Adrenal gland (tissue), 12 donors: ENCODE data around the gene PKP2. TPM values are rescaled to one million over a fixed set of nuclear protein-coding genes. Genes with fewer than 3 reads are reported as not detected.

Experiments used
- DNase-seq, 7 donors: peaks; one replicate each; pipeline ENCODE4 v3.0.0-alpha.2; 2019 to 2020
- H3K27ac ChIP-seq, 5 donors: fragments of 200-600 bp; sonication (generic) in 4 of 5; 1 replicate in 3 of 5; 2 replicates in 2 of 5; pipeline versions ENCODE4 v1.5.1 to v1.8.0; 2016 to 2020; ENCODE audit warnings: mild to moderate bottlenecking in 1 of 5
- H3K27me3 ChIP-seq: fragments of 200-600 bp; 2 replicates; pipeline ENCODE4 v1.8.0; 2021
- H3K36me3 ChIP-seq, 2 donors: fragments of 200-600 bp; replicated peaks in 1 of 2; 1 replicate in 1 of 2; 2 replicates in 1 of 2; pipeline versions ENCODE4 v1.5.1 to v1.8.0; 2018 to 2022
- H3K4me1 ChIP-seq, 2 donors: fragments of 200-600 bp; replicated peaks in 1 of 2; 1 replicate in 1 of 2; 2 replicates in 1 of 2; pipeline versions ENCODE4 v1.5.1 to v1.8.0; 2018 to 2021
- H3K4me3 ChIP-seq, 4 donors: fragments of 200-600 bp; sonication (generic) in 3 of 4; one replicate each; pipeline ENCODE4 v1.5.1; 2016 to 2018
- H3K9me3 ChIP-seq, 3 donors: fragments of 200-600 bp; sonication (generic) in 1 of 3; replicated peaks in 1 of 3; 1 replicate in 2 of 3; 2 replicates in 1 of 3; pipeline versions ENCODE4 v1.5.1 to v1.8.0; 2016 to 2021
- POLR2A ChIP-seq, 2 donors: fragments of 450-650 bp; IDR thresholded peaks; one replicate each; pipeline ENCODE4 v1.6.1; 2017; ENCODE audit warnings: antibody characterized with exemption in 2 of 2, mild to moderate bottlenecking in 2 of 2, moderate library complexity in 1 of 2
- WGBS, 4 donors: extraction: QIAGEN DNeasy Blood & Tissue Kit in 2 of 4; methylation state at CpG; one replicate each; pipeline versions ENCODE4 v1.1.5 to v1.1.7; 2013 to 2017; 5-methylcytosine and 5-hydroxymethylcytosine counted together
- intact Hi-C, 2 donors: fragments of 100-400 bp; cut with DNase I; formaldehyde crosslinking; loops; one replicate each; pipeline versions ENCODE4 v1.14.1 to v1.15.0; 2022 to 2023
- polyA plus RNA-seq, 3 donors: library from polyadenylated mRNA; stranded (reverse); fragments of 200-250 nt in 2 of 3; fragments of 350-450 nt in 1 of 3; fragmentation: Illumina TruSeq in 1 of 3; extraction: RNeasy Lipid Tissue Mini Kit (QIAGEN cat#74804) in 1 of 3; gene quantifications; one replicate each; pipeline ENCODE4 v1.2.3, GENCODE V29; 2013 to 2014
- total RNA-seq, 9 donors: library from RNA; depleted of rRNA in 4 of 9; stranded (reverse); fragments of >200 nt in 4 of 9; fragments of 120-200 nt in 1 of 9; fragmentation: NEBNext Ultra II Directional in 1 of 9; extraction: Animal tissue kit (Norgen Biotek cat#: 25700) in 1 of 9; gene quantifications; one replicate each; pipeline versions ENCODE4 v1.1.0 to v1.2.4, GENCODE V29; 2013 to 2023
- TF ChIP-seq, protein P1 (sequence below), 6 experiments: fragments of 450-650 bp in 4 of 6; fragments of 200-600 bp in 2 of 6; sonication (generic) in 1 of 6; IDR thresholded peaks; 1 replicate in 5 of 6; 2 replicates in 1 of 6; pipeline versions ENCODE4 v1.5.1 to v1.8.0; 2016 to 2021; ENCODE audit warnings: antibody characterized with exemption in 6 of 6, mild to moderate bottlenecking in 2 of 6, moderate library complexity in 1 of 6
- donor health status: healthy with polysubstance abuse.
- donor health status: Bipolar disorder and iron deficiency.
- donor health status: DM: yes; HTN: yes; CAD: no.
- donor health status: DM: no; HTN: no; CAD: no.
- donor health status: DM: no; HTN: no; CAD: no.
- donor health status: DM: yes; HTN: yes; CAD: no.

The PKP2 gene
- total and polyA plus RNA-seq, 12 donors, result 0.36 to 3.3 (median 1.2) TPM

- H3K4me1 ChIP-seq, result no peaks in the 10 kb centered on the region
- no peaks in the 10 kb centered on the region for H3K9me3 ChIP-seq
- H3K27ac ChIP-seq, result no peak overlapping the region
- TF ChIP-seq, protein P1, sequence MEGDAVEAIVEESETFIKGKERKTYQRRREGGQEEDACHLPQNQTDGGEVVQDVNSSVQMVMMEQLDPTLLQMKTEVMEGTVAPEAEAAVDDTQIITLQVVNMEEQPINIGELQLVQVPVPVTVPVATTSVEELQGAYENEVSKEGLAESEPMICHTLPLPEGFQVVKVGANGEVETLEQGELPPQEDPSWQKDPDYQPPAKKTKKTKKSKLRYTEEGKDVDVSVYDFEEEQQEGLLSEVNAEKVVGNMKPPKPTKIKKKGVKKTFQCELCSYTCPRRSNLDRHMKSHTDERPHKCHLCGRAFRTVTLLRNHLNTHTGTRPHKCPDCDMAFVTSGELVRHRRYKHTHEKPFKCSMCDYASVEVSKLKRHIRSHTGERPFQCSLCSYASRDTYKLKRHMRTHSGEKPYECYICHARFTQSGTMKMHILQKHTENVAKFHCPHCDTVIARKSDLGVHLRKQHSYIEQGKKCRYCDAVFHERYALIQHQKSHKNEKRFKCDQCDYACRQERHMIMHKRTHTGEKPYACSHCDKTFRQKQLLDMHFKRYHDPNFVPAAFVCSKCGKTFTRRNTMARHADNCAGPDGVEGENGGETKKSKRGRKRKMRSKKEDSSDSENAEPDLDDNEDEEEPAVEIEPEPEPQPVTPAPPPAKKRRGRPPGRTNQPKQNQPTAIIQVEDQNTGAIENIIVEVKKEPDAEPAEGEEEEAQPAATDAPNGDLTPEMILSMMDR (IDR thresholded peaks at IDR 0.05), result no peak
- no peak for TF ChIP-seq POLR2A (IDR thresholded peaks at IDR 0.05)
- H3K36me3 ChIP-seq, result no peaks in the 10 kb centered on the region
- H3K4me3 ChIP-seq, result no peak overlapping the region
- 74 to 87% (median 80%) methylated on average over 7 of the region's 7 CpGs for WGBS, 4 donors
- intact Hi-C loops, result no loop called here
- no peak for DNase-seq
- no peaks in the 10 kb centered on the region for H3K27me3 ChIP-seq
These were observed 84.7 kb downstream of the PKP2 start for GRCh38 chr12:32811686-32812392.

DNA sequence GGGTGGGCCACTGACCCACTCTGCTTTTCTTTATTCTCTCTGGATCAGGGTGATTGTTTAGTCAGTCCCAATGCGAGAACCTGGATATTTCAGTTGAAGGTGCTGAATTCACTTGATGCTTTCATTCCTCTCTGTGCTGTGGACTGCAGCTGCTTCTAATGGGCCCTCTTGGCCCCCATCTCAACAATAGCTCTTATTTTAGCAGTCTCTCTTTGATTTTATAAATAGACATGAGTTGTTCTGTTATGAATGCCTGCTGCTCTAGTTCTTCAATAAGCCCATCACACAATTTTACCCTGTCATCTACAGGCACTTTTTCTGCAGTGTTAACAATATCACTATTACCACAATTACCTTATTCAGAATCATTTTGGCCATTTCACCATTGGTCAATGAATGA, 86.7 kb downstream of the PKP2 start:
- intact Hi-C loops, result no loop called here
- WGBS, 4 donors, result 75 to 90% (median 84%) methylated on average over 1 of the region's 1 CpG
- Histone ChIP-seq H3K4me3 (no peak overlapping the region), H3K27me3 (no peaks in the 10 kb centered on the region), H3K9me3 (no peaks in the 10 kb centered on the region), H3K27ac (no peak overlapping the region), H3K36me3 (no peaks in the 10 kb centered on the region), H3K4me1 (no peaks in the 10 kb centered on the region)
- DNase-seq, result no peak
- no peak for TF ChIP-seq POLR2A (IDR thresholded peaks at IDR 0.05)
- TF ChIP-seq, protein P1 (IDR thresholded peaks at IDR 0.05), result no peak

DNA sequence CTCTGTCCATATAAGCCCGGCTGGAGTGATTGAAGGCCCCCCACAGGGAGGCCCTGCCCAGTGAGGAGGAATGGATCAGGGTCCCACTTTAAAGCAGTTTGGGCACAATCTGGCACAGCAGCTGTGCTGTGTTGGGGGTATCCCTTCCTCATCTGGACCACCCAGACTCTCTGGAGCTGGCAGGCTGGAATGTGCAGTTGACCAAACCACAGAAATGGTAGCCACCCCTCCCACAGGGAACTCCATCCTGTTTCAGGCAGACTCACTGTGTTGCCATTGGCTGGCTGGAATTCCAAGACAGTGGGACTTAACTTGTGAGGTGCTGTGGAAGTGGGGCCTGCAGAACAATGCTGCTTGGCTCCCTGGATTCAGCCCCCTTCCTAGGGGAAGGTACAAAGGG, 87.4 kb downstream of the PKP2 start:
- H3K27me3 ChIP-seq, result no peaks in the 10 kb centered on the region
- DNase-seq, result no peak
- no peak overlapping the region for H3K4me3 ChIP-seq
- 0% methylated on average over 1 of the region's 1 CpG; no CpG with 5 or more reads in 2 of the 4 donors for WGBS, 4 donors
- no peaks in the 10 kb centered on the region for H3K4me1 ChIP-seq
- H3K27ac ChIP-seq, result no peak overlapping the region
- H3K9me3 ChIP-seq, result no peaks in the 10 kb centered on the region
- H3K36me3 ChIP-seq, result no peaks in the 10 kb centered on the region
- intact Hi-C loops, result no loop called here
- TF ChIP-seq, protein P1 (IDR thresholded peaks at IDR 0.05), result no peak
- no peak for TF ChIP-seq POLR2A (IDR thresholded peaks at IDR 0.05)

GRCh38 chr12:32804301-32804700, 92.3 kb downstream of the PKP2 start:
- Histone ChIP-seq H3K4me3 (no peak overlapping the region), H3K27me3 (no peaks in the 10 kb centered on the region), H3K9me3 (no peaks in the 10 kb centered on the region), H3K27ac (no peak overlapping the region), H3K36me3 (no peaks in the 10 kb centered on the region), H3K4me1 (no peaks in the 10 kb centered on the region)
- 57 to 72% (median 64%) methylated on average over 3 of the region's 3 CpGs for WGBS, 4 donors
- no peak for DNase-seq
- TF ChIP-seq POLR2A (IDR thresholded peaks at IDR 0.05), result no peak
- TF ChIP-seq, protein P1 (IDR thresholded peaks at IDR 0.05), result no peak
- intact Hi-C loops, result no loop called here
